Natural killer cell (primary cell): ENCODE data around the gene CLBA1. TPM values are rescaled to one million over a fixed set of nuclear protein-coding genes. Genes with fewer than 3 reads are reported as not detected.

Experiments used
- ATAC-seq, 3 donors: fragments of 150-1000 bp in 2 of 3; fragments of 200-7000 bp in 1 of 3; cut with Tn5 transposase; 1 replicate in 1 of 3; 2 replicates in 2 of 3; pipeline ENCODE4 v1.10.0; 2021; ENCODE audit warnings: mild to moderate bottlenecking in 2 of 3, moderate library complexity in 2 of 3
- DNase-seq, 2 donors: peaks; one replicate each; pipeline versions ENCODE4 v3.0.0 to v3.0.0-alpha.2; 2013 to 2021; ENCODE audit warnings: mixed read lengths in 1 of 2
- H3K27ac ChIP-seq: one replicate; pipeline ENCODE4 v1.5.1; 2013; ENCODE audit warnings: mild to moderate bottlenecking, low read length
- H3K27me3 ChIP-seq: one replicate; pipeline ENCODE4 v1.6.1; 2013; ENCODE audit warnings: low read length; ENCODE audit not compliant: control insufficient read depth, insufficient read depth
- H3K36me3 ChIP-seq: one replicate; pipeline ENCODE4 v1.6.1; 2013; ENCODE audit warnings: low read length; ENCODE audit not compliant: control insufficient read depth, insufficient read depth
- H3K4me1 ChIP-seq: one replicate; pipeline ENCODE4 v1.6.1; 2013; ENCODE audit warnings: low read length; ENCODE audit not compliant: control insufficient read depth, insufficient read depth
- H3K4me3 ChIP-seq: one replicate; pipeline ENCODE4 v1.5.1; 2013; ENCODE audit warnings: low read length
- H3K9me3 ChIP-seq: one replicate; pipeline ENCODE4 v1.6.1; 2013; ENCODE audit warnings: low read length; ENCODE audit not compliant: control insufficient read depth, insufficient read depth
- H3K27ac Mint-ChIP-seq, 2 donors: one replicate each; pipeline ENCODE4 v1.8.0; 2022; ENCODE audit warnings: mild to moderate bottlenecking in 2 of 2, mixed read lengths in 2 of 2, moderate library complexity in 1 of 2
- H3K27me3 Mint-ChIP-seq, 2 donors: one replicate each; pipeline ENCODE4 v1.8.0; 2022; ENCODE audit warnings: low read depth in 2 of 2, mixed read lengths in 2 of 2
- H3K36me3 Mint-ChIP-seq: one replicate; pipeline ENCODE4 v1.8.0; 2022; ENCODE audit warnings: mixed read lengths
- H3K4me1 Mint-ChIP-seq, 2 donors: one replicate each; pipeline ENCODE4 v1.8.0; 2022; ENCODE audit warnings: mixed read lengths in 2 of 2
- H3K4me3 Mint-ChIP-seq: one replicate; pipeline ENCODE4 v1.8.0; 2022; ENCODE audit warnings: mild to moderate bottlenecking, moderate library complexity, mixed read lengths
- H3K9me3 Mint-ChIP-seq, 2 donors: one replicate each; pipeline ENCODE4 v1.8.0; 2022; ENCODE audit warnings: mixed read lengths in 2 of 2
- WGBS: methylation state at CpG from one replicate; pipeline ENCODE4 v1.1.7; 2013; ENCODE audit warnings: missing lambda C conversion rate; ENCODE audit not compliant: insufficient coverage; 5-methylcytosine and 5-hydroxymethylcytosine counted together
- intact Hi-C: fragments of 100-400 bp; cut with micrococcal nuclease; formaldehyde crosslinking; loops from one replicate; pipeline ENCODE4 v1.14.2; 2022
- total RNA-seq, 4 donors: library from RNA; stranded (reverse); fragments of 120-200 nt in 1 of 4; gene quantifications; one replicate each; pipeline versions ENCODE4 v1.2.3 to v1.2.4, GENCODE V29; 2013 to 2022
- TF ChIP-seq, protein P1 (sequence below): fragments of 200-600 bp; IDR thresholded peaks from one replicate; pipeline ENCODE4 v1.8.0; 2022; ENCODE audit warnings: antibody characterized with exemption

The CLBA1 gene
- total RNA-seq, 3 donors from 2014 or later (not counting 1 experiment from before 2014, with no cell fraction given): 1.2 to 1.8 (median 1.3) TPM

DNA sequence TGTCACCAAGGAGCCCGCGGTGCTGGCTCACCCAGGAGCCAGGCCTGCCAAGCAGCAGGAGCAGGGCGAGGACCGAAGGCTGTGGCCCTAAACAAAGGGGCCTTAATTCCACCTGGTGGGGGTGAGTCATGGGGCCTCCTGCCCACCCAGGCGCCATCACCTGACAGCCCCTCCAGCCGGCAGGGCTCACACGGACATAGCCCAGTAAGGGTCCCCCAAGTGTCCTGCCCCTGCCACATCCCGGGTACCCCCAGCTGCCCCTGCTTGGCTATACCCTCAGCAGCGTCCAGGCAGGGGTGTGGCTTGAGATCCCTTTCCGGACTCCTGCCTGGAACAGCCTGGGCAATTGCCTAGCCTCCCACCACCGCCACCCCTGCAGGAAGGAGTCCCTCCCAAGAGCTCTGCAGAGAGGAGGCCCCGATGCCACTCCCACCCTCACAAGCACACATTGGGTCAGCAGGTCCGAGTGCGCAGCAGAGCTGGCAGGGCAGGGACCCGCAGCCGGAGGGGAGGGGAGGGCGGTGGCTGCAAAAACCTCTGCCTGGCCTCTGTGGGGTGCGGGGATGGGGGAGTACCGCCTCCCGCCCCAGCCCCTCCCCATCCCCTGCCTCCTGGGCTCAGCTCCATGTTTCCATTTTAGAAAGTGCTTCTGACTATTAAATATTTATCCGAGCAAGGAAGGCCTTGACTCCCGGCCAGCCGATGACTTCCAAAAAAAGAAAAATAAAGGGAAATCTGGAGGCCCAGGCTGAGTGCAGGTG, 12.0 kb upstream of the CLBA1 start:
- no peak overlapping the region for H3K27ac Mint-ChIP-seq
- H3K27ac ChIP-seq: no peak overlapping the region
- H3K4me1 ChIP-seq: peaks cover 14% of the 10 kb centered on the region
- ATAC-seq (no peak), DNase-seq (no peak)
- H3K36me3 Mint-ChIP-seq: no peaks in the 10 kb centered on the region
- H3K9me3 Mint-ChIP-seq: no peaks in the 10 kb centered on the region
- no peak overlapping the region for H3K4me3 Mint-ChIP-seq
- peaks cover 8 to 16% of the 10 kb centered on the region in 2 donors for H3K27me3 Mint-ChIP-seq
- TF ChIP-seq, protein P1, sequence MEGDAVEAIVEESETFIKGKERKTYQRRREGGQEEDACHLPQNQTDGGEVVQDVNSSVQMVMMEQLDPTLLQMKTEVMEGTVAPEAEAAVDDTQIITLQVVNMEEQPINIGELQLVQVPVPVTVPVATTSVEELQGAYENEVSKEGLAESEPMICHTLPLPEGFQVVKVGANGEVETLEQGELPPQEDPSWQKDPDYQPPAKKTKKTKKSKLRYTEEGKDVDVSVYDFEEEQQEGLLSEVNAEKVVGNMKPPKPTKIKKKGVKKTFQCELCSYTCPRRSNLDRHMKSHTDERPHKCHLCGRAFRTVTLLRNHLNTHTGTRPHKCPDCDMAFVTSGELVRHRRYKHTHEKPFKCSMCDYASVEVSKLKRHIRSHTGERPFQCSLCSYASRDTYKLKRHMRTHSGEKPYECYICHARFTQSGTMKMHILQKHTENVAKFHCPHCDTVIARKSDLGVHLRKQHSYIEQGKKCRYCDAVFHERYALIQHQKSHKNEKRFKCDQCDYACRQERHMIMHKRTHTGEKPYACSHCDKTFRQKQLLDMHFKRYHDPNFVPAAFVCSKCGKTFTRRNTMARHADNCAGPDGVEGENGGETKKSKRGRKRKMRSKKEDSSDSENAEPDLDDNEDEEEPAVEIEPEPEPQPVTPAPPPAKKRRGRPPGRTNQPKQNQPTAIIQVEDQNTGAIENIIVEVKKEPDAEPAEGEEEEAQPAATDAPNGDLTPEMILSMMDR: no peak
- intact Hi-C loops: loop anchor here (10.0 kb wide), 1 partner anchor 381 kb away; no protein-coding TSS in a partner anchor
- 91% methylated on average over 21 of the region's 23 CpGs for WGBS
- no peak overlapping the region for H3K4me3 ChIP-seq
- peaks cover 11 to 18% of the 10 kb centered on the region in 2 donors for H3K4me1 Mint-ChIP-seq
- peaks cover 15% of the 10 kb centered on the region for H3K27me3 ChIP-seq
- H3K36me3 ChIP-seq: no peaks in the 10 kb centered on the region
- no peaks in the 10 kb centered on the region for H3K9me3 ChIP-seq

DNA sequence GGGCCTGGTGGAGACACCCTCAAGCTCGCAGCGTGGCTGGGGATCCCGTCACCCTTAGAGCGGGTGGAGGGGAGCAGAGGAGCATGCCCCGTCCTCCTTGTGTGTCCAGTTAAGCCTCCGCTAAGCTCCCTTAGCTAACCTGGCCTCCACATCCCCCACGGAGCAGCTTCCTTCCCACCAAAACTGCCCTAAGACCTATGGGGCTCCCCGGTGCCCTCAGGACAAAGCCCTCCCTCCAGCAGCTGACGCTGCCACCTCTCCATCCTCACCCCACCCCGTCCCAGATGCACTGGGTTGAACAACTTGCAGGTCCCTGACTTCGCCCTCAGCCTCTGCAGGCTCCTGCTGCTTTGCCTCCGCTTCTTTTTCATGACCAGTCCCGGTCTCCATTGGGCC, 11.4 kb upstream of the CLBA1 start:
- Mint-ChIP-seq H3K36me3 (no peaks in the 10 kb centered on the region), H3K4me1 (peaks cover 11 to 24% of the 10 kb centered on the region in 2 donors), H3K9me3 (no peaks in the 10 kb centered on the region), H3K27me3 (peaks cover 8 to 19% of the 10 kb centered on the region in 2 donors), H3K27ac (no peak overlapping the region), H3K4me3 (no peak overlapping the region)
- Histone ChIP-seq H3K9me3 (no peaks in the 10 kb centered on the region), H3K27ac (no peak overlapping the region), H3K4me3 (no peak overlapping the region), H3K36me3 (no peaks in the 10 kb centered on the region), H3K27me3 (peaks cover 15% of the 10 kb centered on the region), H3K4me1 (peaks cover 15% of the 10 kb centered on the region)
- 88% methylated on average over 13 of the region's 13 CpGs for WGBS
- TF ChIP-seq, protein P1: no peak
- intact Hi-C loops: loop anchor here (10.0 kb wide), 1 partner anchor 381 kb away; no protein-coding TSS in a partner anchor
- DNase-seq (no peak), ATAC-seq (no peak)

- peaks cover 15% of the 10 kb centered on the region for H3K4me1 ChIP-seq
- no peak overlapping the region for H3K4me3 ChIP-seq
- TF ChIP-seq, protein P1: no peak
- Mint-ChIP-seq H3K27ac (no peak overlapping the region), H3K4me1 (peaks cover 11 to 24% of the 10 kb centered on the region in 2 donors), H3K27me3 (peaks cover 8 to 22% of the 10 kb centered on the region in 2 donors), H3K9me3 (no peaks in the 10 kb centered on the region), H3K36me3 (no peaks in the 10 kb centered on the region), H3K4me3 (no peak overlapping the region)
- peaks cover 15% of the 10 kb centered on the region for H3K27me3 ChIP-seq
- DNase-seq: no peak
- H3K36me3 ChIP-seq: no peaks in the 10 kb centered on the region
- WGBS: 94% methylated on average over 13 of the region's 14 CpGs
- intact Hi-C loops: loop anchor here (10.0 kb wide), 1 partner anchor 380 kb away; no protein-coding TSS in a partner anchor
- no peaks in the 10 kb centered on the region for H3K9me3 ChIP-seq
- no peak for ATAC-seq
- H3K27ac ChIP-seq: no peak overlapping the region
Observed at GRCh38 chr14:104974665-104975390, 10.8 kb upstream of the CLBA1 start.
